ENCODE results near the gene GPR45. TPM values are rescaled to one million over a fixed set of nuclear protein-coding genes. Genes with fewer than 3 reads are reported as not detected.

GPR45 gene
- total and polyA plus RNA-seq, 10 of the 15 experiments (the other 5 are each of a cell fraction or from before 2014, with no cell fraction given), result not detected

- Histone ChIP-seq H3K36me3 (ENCODE audit: control insufficient read depth in 2 of 2, insufficient read depth in 2 of 2, low read length in 1 of 2) (peaks cover 16 to 35% of the 10 kb centered on the region in 2 experiments), H3K9ac (ENCODE audit: control insufficient read depth, insufficient read depth, low read length) (no peak overlapping the region), H3K4me2 (ENCODE audit: control insufficient read depth, insufficient read depth) (no peak overlapping the region), H3K27me3 (replicated peaks in 1 of 2; ENCODE audit: control insufficient read depth in 2 of 2, insufficient read depth in 2 of 2, low read length in 1 of 2) (no peaks in the 10 kb centered on the region), H3K79me2 (ENCODE audit: control insufficient read depth, insufficient read depth, low read length) (no peaks in the 10 kb centered on the region), H3K4me1 (ENCODE audit: control insufficient read depth, insufficient read depth, low read length) (no peaks in the 10 kb centered on the region), H2AFZ (ENCODE audit: control insufficient read depth, low read depth, low read length) (no peak overlapping the region), H4K20me1 (ENCODE audit: control insufficient read depth, insufficient read depth) (no peaks in the 10 kb centered on the region), H3K27ac (ENCODE audit: control insufficient read depth, insufficient read depth) (no peak overlapping the region), H3K9me3 (replicated peaks; ENCODE audit: control insufficient read depth, insufficient read depth, low read length) (no peaks in the 10 kb centered on the region), H3K4me3 (no peak overlapping the region)
- intact Hi-C loops (cut with micrococcal nuclease; ENCODE audit: unreplicated experiment) (no loop called here), in situ Hi-C loops (cut with MboI) (no loop called here)
- DNase-seq (ENCODE audit: low read depth, low spot score), result no peak
- CTCF ChIA-PET, result interaction anchor here (0.6 to 1.7 kb wide), 20 partner anchors 9 to 817 kb away, joined by 3 to 9 read pairs (median 3); no protein-coding TSS in a partner anchor
- no TSS peak for BruUV-seq (replicated peaks)
- whole genome bisulfite sequencing (ENCODE audit: insufficient coverage, insufficient replicate concordance, low lambda C conversion rate, missing lambda C conversion rate), result 99% methylated on average over 7 of the region's 7 CpGs
- SMC1A ChIA-PET (ENCODE audit: uncharacterized antibody, unreplicated experiment), result interaction anchor here (0.7 to 1.5 kb wide), 4 partner anchors 23 to 59 kb away, joined by 3 to 4 read pairs (median 4); no protein-coding TSS in a partner anchor
- POLR2A ChIA-PET, result interaction anchor here (0.9 kb wide), 1 partner anchor 41 kb away, joined by 3 read pairs; no protein-coding TSS in a partner anchor
- RAD21 ChIA-PET (ENCODE audit: unreplicated experiment), result interaction anchor here (1.0 to 1.8 kb wide), 4 partner anchors 40 to 173 kb away, joined by 3 to 8 read pairs (median 4); partner anchors contain the start of gene C2orf49
- ATAC-seq, result no peak
- FAIRE-seq, result no peak
- TF ChIP-seq IKZF2 (IDR thresholded peaks at IDR 0.05), result no peak
- no peak for TF ChIP-seq TCF7 (IDR thresholded peaks at IDR 0.05; ENCODE audit: borderline replicate concordance)
- TF ChIP-seq CEBPB (IDR thresholded peaks at IDR 0.05; ENCODE audit: borderline replicate concordance in 1 of 2, low read depth in 2 of 2, low read length in 2 of 2), result no peak
- TF ChIP-seq IRF3 (IDR thresholded peaks at IDR 0.05), result no peak
- TF ChIP-seq USF1 (IDR thresholded peaks at IDR 0.05; ENCODE audit: borderline replicate concordance, extremely low read length, insufficient read depth, low read depth, low read length), result no peak
- no peak for TF ChIP-seq HDAC6 (IDR thresholded peaks at IDR 0.05; ENCODE audit: unreplicated experiment)
- TF ChIP-seq NR2C2 (IDR thresholded peaks at IDR 0.05; ENCODE audit: borderline replicate concordance, control insufficient read depth, insufficient read length, low read depth), result no peak
- TF ChIP-seq NR2C1 (IDR thresholded peaks at IDR 0.05), result no peak
- no peak for TF ChIP-seq SP1 (IDR thresholded peaks at IDR 0.05; ENCODE audit: low read depth, low read length)
- TF ChIP-seq RELB (IDR thresholded peaks at IDR 0.05; ENCODE audit: low read depth), result no peak
- TF ChIP-seq YY1 (IDR thresholded peaks at IDR 0.05; ENCODE audit: low read depth, low read length), result no peak
- no peak for TF ChIP-seq PAX5 (IDR thresholded peaks at IDR 0.05; ENCODE audit: borderline replicate concordance, low read depth, low read length)
- no peak for TF ChIP-seq SUPT20H (IDR thresholded peaks at IDR 0.05; ENCODE audit: borderline replicate concordance, control insufficient read depth, low read depth, low read length)
- TF ChIP-seq ASH2L (IDR thresholded peaks at IDR 0.05; ENCODE audit: borderline replicate concordance, low read depth), result no peak
- no peak for TF ChIP-seq GATAD2B (conservative IDR thresholded peaks at IDR 0.05; ENCODE audit: low read depth)
- no peak for TF ChIP-seq MLLT1 (IDR thresholded peaks at IDR 0.05)
These were observed 46.6 kb downstream of the GPR45 start for GRCh38 chr2:105288133-105288532.

All from GM12878 (cell line).